Measurements from ENCODE around the gene BRIP1.
"Not testable (repeated sequence)": the region's sequence is repeated elsewhere in the genome, so short reads cannot be mapped to it uniquely, and the experiment has no call there.

The BRIP1 gene

GRCh38 chr17:61699694-61700093 lies 163.6 kb downstream of the BRIP1 start:
- DNase-seq (ENCODE audit: low read depth in 2 of 2): no peak

- DNase-seq (ENCODE audit: low read depth in 2 of 2): no peak
Measured at GRCh38 chr17:61699032-61699431, 164.3 kb downstream of the BRIP1 start.

GRCh38 chr17:61698244-61698643 lies 165.1 kb downstream of the BRIP1 start:
- DNase-seq (ENCODE audit: low read depth in 2 of 2): no peak

DNA sequence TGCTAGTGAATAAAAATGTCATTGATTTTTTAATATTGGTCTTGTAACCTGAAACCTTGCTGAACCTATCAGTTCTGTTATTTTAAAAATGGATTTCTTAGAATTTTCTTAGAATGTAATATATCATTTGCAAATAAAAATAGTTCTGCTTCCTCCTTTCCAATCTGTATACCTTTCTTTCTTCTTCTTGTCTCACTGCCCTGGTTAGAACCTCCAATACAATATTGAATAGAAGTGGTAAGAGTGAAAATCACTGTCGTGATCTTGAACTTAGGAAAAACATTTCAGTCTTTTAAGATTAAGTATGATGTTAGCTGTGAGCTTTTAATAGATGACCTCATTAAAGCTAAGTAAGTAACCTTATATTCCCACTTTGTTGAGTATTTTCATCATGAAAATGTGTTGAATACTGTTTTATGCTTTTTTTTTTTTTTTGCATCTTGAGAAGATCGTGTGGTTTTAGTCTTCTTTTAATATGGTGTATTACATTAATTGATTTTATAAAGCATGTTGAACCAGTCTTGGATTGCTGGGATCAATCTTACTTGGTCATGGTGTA lies 167.5 kb downstream of the BRIP1 start:
- DNase-seq (ENCODE audit: low read depth in 2 of 2): no peak

- no peak for DNase-seq (ENCODE audit: low read depth in 2 of 2)
Measured at GRCh38 chr17:61694095-61694494, 169.2 kb downstream of the BRIP1 start.

DNA sequence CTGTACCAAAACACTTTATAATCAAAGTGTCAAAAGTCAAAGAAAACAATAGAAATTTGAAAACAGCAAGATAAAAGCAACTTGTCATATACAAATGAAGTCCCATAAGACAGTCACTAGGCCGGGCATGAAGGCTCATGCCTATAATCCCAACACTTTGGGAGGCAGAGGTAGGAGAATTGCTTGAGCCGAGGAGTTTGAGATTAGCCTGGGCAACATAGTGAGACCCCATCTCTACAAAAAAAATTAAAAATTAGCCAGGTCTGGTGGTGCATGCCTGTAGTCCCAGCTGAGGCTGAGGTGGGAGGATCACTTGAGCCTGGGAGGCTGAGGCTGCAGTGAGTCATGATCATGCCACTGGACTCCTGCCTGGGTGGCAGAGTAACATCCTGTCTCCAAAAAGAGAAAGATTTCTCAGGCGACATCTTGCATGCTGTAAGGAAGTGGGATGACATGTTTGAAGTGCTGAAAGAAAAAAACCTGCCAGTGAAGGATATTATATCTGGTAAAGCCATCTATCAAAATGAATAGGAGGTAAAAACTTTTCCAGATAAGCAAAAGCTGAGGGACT lies 173.6 kb downstream of the BRIP1 start:
- no peak for DNase-seq (ENCODE audit: low read depth in 2 of 2)

DNA sequence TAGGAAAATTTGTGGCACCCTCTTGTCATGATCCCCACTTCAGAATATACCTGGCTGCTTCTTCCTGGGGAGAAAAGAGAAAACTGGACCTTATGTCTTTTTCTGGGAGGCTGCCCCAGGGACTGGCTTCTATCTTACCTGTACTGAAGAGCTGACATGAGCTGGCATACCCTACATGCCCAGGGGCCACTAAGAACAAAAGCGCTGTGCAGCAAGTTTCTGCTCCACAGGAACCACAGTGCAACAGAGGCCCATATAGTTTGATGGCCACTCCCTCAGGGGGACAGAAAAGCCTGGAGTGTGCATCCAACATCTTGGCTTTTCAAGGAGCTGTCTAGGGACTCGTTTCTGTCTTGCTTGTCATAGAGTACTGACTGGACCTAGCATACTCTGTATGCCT lies 175.6 kb downstream of the BRIP1 start:
- DNase-seq (ENCODE audit: low read depth in 2 of 2): no peak

- DNase-seq (ENCODE audit: low read depth in 2 of 2): no peak
Measured at GRCh38 chr17:61686113-61686512, 177.2 kb downstream of the BRIP1 start.

DNA sequence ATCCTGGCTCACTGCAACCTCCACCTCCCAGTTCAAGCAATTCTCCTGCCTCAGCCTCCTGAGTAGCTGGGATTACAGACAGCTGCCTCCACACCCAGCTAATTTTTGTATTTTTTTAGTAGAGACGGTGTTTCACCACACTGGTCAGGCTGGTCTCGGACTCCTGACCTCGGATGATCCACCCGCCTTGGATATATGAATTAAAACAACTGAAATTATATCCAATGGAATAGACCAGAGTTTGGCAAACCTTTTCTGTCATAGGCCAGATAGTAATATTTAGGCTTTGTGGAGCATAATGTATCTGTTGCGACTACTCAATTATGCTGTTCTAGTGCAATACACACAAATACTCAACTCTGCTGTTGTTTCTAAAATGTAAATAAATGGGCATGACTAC lies 178.5 kb downstream of the BRIP1 start:
- DNase-seq (ENCODE audit: low read depth in 2 of 2): no peak

GRCh38 chr17:61684172-61684571 lies 179.2 kb downstream of the BRIP1 start:
- no peak for DNase-seq (ENCODE audit: low read depth in 2 of 2)

GRCh38 chr17:61683466-61683865 lies 179.9 kb downstream of the BRIP1 start:
- DNase-seq (ENCODE audit: low read depth in 2 of 2): no peak

GRCh38 chr17:61680921-61681320 lies 182.4 kb downstream of the BRIP1 start:
- no peak for DNase-seq (ENCODE audit: low read depth in 2 of 2)

DNA sequence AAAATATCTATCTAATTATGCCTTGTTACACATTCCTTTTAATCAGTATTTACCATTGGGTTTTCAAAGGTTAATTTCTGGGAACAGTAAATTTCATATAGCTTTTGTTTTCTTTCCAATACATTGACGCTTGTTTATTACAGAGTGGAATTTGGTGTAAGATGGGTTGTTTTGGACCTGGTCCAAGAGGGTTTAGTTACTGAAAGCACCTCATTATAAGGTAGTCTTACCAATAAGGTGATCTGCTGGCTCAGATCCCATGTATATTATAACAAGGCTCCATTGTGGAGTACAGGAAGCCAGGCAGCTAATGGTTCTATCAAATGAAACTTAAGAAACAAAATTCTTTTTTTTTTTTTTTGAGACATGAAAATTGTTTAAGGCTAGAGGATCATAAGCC lies 185.0 kb downstream of the BRIP1 start:
- no peak for DNase-seq (ENCODE audit: low read depth in 2 of 2)

GRCh38 chr17:61677150-61677811 lies 186.0 kb downstream of the BRIP1 start:
- DNase-seq (ENCODE audit: low read depth in 2 of 2): not testable (repeated sequence)

DNA sequence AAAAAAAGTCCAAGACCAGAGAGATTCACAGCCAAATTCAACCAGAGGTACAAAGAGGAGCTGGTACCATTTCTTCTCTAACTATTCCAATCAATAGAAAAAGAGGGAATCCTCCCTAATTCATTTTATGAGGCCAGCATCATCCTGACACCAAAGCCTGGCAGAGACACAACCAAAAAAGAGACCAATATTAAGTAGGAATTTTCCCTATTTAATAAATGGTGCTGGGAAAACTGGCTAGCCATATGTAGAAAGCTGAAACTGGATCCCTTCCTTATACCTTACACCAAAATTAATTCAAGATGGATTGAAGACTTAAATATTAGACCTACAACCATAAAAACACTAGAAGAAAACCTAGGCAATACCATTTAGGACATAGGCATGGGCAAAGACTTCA lies 186.8 kb downstream of the BRIP1 start:
- not testable (repeated sequence) for DNase-seq (ENCODE audit: low read depth in 2 of 2)

DNA sequence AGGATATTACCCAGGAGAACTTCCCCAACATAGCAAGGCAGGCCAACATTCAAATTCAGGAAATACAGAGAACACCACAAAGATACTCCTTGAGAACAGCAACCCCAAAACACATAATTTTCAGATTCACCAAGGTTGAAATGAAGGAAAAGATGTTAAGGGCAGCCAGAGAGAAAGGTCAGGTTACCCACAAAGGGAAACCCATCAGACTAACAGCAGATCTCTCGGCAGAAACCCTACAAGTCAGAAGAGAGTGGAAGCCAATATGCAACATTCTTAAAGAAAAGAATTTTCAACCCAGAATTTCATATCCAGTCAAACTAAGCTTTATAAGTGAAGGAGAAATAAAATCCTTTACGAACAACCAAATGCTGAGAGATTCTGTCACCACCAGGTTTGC lies 188.7 kb downstream of the BRIP1 start:
- DNase-seq (ENCODE audit: low read depth in 2 of 2): not testable (repeated sequence)

DNA sequence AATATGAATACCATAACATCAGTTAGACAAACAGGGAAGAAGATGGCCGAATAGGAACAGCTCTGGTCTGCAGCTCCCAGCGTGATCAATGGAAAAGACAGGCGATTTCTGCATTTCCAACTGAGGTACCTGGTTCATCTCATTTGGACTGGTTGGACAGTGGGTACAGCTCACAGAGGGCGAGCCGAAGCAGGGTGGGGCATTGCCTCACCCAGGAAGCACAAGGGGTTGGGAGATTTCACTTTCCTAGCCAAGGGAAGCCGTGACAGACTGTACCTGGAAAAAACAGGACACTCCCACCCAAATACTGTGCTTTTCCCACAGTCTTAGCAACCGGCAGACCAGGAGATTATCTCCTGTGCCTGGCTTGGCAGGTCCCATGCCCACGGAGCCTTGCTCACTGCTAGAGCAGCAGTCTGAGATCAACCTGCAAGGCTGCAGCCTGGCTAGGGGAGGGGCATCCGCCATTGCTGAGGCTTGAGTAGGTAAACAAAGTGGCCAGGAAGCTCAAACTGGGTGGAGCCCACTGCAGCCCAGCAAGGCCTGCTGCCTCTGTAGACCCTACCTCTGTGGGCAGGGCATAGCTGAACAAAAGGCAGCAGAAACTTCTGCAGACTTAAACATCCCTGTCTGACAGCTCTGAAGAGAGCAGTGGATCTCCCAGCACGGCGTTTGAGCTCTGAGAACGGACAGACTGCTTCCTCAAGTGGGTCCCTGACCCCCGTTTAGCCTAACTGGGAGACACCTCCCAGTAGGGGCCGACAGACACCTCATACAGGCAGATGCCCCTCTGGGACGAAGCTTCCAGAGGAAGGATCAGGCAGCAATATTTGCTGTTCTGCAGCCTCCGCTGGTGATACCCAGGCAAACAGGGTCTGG lies 190.1 kb downstream of the BRIP1 start:
- DNase-seq (ENCODE audit: low read depth in 2 of 2): not testable (repeated sequence)

DNA sequence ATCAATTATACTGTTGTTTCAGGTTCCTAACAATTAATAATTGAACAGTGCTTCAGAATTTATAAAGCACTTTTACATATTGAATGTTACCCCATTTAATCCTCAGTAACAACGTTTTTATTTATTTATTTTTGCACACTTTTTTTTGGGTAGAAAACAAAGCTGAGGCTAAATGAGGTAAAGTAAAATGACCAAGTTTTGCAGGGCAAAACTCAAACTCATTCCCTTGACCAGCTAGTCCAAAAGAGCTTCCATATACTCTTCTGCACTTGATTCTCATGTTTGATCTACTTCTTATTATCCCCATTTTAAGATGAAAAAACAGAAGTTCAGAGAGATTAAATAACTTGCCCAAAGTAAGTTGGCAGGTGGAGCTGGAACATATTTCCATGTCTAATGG lies 191.2 kb downstream of the BRIP1 start:
- no peak for DNase-seq (ENCODE audit: low read depth in 2 of 2)

DNA sequence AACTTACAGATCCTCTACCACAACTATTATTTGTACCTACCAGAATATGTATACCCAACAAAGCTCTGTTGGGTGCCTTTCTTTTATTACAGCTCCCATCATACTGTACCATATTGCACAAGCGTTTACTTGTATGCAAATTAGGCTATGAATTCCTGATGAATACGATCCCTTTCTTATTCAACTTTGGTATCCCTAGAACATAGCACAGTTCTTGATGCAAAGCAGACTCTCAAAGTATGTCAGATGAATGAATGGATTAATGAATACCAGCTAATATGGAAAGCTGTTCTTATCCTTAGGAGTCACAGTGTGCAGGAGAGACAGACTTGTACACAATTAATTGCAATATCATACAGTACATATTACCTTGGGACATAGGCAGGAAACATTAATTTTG lies 192.6 kb downstream of the BRIP1 start:
- no peak for DNase-seq (ENCODE audit: low read depth in 2 of 2)

DNA sequence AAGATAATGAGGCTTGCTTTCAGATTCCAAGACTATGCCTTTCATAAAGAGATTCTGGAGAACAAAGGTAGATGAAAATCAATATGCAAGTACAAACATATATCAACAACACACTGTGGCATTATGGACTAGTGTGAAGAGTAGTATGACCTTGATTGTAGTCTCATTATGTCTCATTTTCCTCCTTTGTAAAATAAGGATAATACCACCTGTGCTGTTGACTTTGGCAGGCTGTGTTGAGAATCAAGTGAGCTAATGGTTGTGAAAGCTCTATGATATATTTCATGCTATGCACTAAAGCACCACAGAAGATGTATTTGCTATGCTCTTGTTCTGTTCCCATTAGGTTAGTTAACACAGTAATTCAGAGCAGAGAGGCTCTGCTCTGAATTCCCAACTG lies 193.8 kb downstream of the BRIP1 start:
- no peak for DNase-seq (ENCODE audit: low read depth in 2 of 2)

GRCh38 chr17:61668486-61668885 lies 194.8 kb downstream of the BRIP1 start:
- DNase-seq (ENCODE audit: low read depth in 2 of 2): no peak

- DNase-seq (ENCODE audit: low read depth in 2 of 2): not testable (repeated sequence)
Measured at GRCh38 chr17:61666406-61667088, 196.8 kb downstream of the BRIP1 start.
